ENCODE measurements around the gene RTTN.

GRCh38 chr18:70165936-70166335 is 39.6 kb downstream of the RTTN start:
- TF ChIP-seq RCOR1 (IDR thresholded peaks at IDR 0.05; ENCODE audit: insufficient replicate concordance, low read length) (no peak), CTCF (conservative IDR thresholded peaks at IDR 0.05; ENCODE audit: low read depth, low read length) (no peak), MAFK (IDR thresholded peaks at IDR 0.05; ENCODE audit: low read depth, low read length) (no peak), POLR2A (IDR thresholded peaks at IDR 0.05; ENCODE audit: low read depth, low read length) (no peak), CEBPB (IDR thresholded peaks at IDR 0.05; ENCODE audit: low read depth, low read length) (no peak), RFX5 (IDR thresholded peaks at IDR 0.05; ENCODE audit: low read depth, low read length) (no peak), MXI1 (IDR thresholded peaks at IDR 0.05; ENCODE audit: borderline replicate concordance, low read depth, low read length) (no peak), RAD21 (IDR thresholded peaks at IDR 0.05; ENCODE audit: low read length) (no peak), BHLHE40 (IDR thresholded peaks at IDR 0.05; ENCODE audit: low read depth, low read length) (no peak)
- TF ChIP-seq, protein P1, sequence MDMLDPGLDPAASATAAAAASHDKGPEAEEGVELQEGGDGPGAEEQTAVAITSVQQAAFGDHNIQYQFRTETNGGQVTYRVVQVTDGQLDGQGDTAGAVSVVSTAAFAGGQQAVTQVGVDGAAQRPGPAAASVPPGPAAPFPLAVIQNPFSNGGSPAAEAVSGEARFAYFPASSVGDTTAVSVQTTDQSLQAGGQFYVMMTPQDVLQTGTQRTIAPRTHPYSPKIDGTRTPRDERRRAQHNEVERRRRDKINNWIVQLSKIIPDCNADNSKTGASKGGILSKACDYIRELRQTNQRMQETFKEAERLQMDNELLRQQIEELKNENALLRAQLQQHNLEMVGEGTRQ (IDR thresholded peaks at IDR 0.05; ENCODE audit: low read depth, low read length): no peak
